Tibial artery (tissue), 4 donors: ENCODE results near the gene OR10H5.

Experiments used
- DNase-seq, 2 donors: peaks; one replicate each; pipeline ENCODE4 v3.0.0-alpha.2; 2019
- H3K27ac ChIP-seq, 2 donors: fragments of 200-600 bp; sonication (generic) in 1 of 2; 1 replicate in 1 of 2; 2 replicates in 1 of 2; pipeline ENCODE4 v1.5.1; 2018 to 2019; ENCODE audit warnings: mild to moderate bottlenecking in 1 of 2
- H3K27me3 ChIP-seq, 2 donors: fragments of 200-600 bp; sonication (generic) in 1 of 2; one replicate each; pipeline versions ENCODE4 v1.5.1 to v1.6.0; 2016 to 2019
- H3K36me3 ChIP-seq, 3 donors: fragments of 200-600 bp; sonication (generic) in 2 of 3; one replicate each; pipeline ENCODE4 v1.5.1; 2016 to 2019; ENCODE audit warnings: mild to moderate bottlenecking in 2 of 3
- H3K4me1 ChIP-seq, 4 donors: fragments of 200-600 bp; sonication (generic) in 2 of 4; 1 replicate in 3 of 4; 2 replicates in 1 of 4; pipeline ENCODE4 v1.5.1; 2016 to 2019
- H3K4me3 ChIP-seq, 2 donors: fragments of 200-600 bp; sonication (generic) in 1 of 2; 1 replicate in 1 of 2; 2 replicates in 1 of 2; pipeline ENCODE4 v1.5.1; 2018 to 2019; ENCODE audit warnings: mild to moderate bottlenecking in 2 of 2
- H3K9me3 ChIP-seq, 3 donors: fragments of 200-600 bp; sonication (generic) in 1 of 3; one replicate each; pipeline ENCODE4 v1.5.1; 2016 to 2019
- CTCF ChIP-seq, 2 experiments: fragments of 200-600 bp in 1 of 2; fragments of 450-650 bp in 1 of 2; IDR thresholded peaks; one replicate each; pipeline ENCODE4 v1.5.1; 2017 to 2019; ENCODE audit warnings: antibody characterized with exemption in 2 of 2, mild to moderate bottlenecking in 1 of 2, moderate library complexity in 1 of 2
- intact Hi-C: fragments of 100-400 bp; cut with DNase I; formaldehyde crosslinking; loops from one replicate; pipeline ENCODE4 v1.15.0; 2023; ENCODE audit warnings: low total_unique reads

Gene OR10H5

GRCh38 chr19:15846923-15847322, 59.5 kb downstream of the OR10H5 start:
- no peak for TF ChIP-seq CTCF (IDR thresholded peaks at IDR 0.05)
- Histone ChIP-seq H3K4me1 (no peaks in the 10 kb centered on the region), H3K9me3 (no peaks in the 10 kb centered on the region), H3K27me3 (peaks cover 0 to 20% of the 10 kb centered on the region in 2 donors), H3K27ac (no peak overlapping the region), H3K4me3 (no peak overlapping the region), H3K36me3 (no peaks in the 10 kb centered on the region)
- DNase-seq: no peak
- intact Hi-C loops: no loop called here

- no peak for TF ChIP-seq CTCF (IDR thresholded peaks at IDR 0.05)
- Histone ChIP-seq H3K36me3 (no peaks in the 10 kb centered on the region), H3K4me1 (no peaks in the 10 kb centered on the region), H3K4me3 (no peak overlapping the region), H3K27me3 (peaks cover 0 to 14% of the 10 kb centered on the region in 2 donors), H3K9me3 (no peaks in the 10 kb centered on the region), H3K27ac (no peak overlapping the region)
- DNase-seq: no peak
- intact Hi-C loops: no loop called here
Observed at GRCh38 chr19:15850385-15850784, 62.9 kb downstream of the OR10H5 start.
